ENCODE data around the gene TMEM63A.
"Not testable (repeated sequence)": the region's sequence is repeated elsewhere in the genome, so short reads cannot be mapped to it uniquely, and the experiment has no call there.

The TMEM63A gene

GRCh38 chr1:225881959-225882693 lies at the start of gene TMEM63A:
TMEM63A (minus strand) TSS chr1:225882380; CDS start chr1:225877580, 4,800 bp downstream.
- peak; percentile 87 to 88 for DNase-seq

GRCh38 chr1:225931270-225932136 lies 49.3 kb upstream of the TMEM63A start:
- no peak for DNase-seq

DNA sequence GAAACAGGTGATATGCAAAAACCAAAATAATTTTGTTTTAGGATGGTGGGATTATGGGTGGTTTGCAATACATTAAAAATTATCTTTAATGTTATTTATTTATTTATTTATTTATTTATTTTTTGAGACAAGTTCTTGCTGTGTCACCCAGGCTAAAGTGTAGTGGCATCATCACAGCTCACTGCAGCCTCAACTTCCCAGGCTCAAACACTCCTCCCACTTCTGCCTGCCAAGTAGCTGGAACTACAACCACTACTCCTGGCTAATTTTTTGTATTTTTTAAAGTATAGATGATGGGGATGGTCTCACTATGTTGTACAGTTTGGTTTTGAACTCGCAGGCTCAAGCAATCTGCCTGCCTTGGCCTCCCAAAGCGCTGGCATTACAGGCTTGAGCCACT lies 48.4 kb upstream of the TMEM63A start:
- DNase-seq, result no peak

GRCh38 chr1:225929462-225929861 lies 47.3 kb upstream of the TMEM63A start:
- DNase-seq, result not testable (repeated sequence)

DNA sequence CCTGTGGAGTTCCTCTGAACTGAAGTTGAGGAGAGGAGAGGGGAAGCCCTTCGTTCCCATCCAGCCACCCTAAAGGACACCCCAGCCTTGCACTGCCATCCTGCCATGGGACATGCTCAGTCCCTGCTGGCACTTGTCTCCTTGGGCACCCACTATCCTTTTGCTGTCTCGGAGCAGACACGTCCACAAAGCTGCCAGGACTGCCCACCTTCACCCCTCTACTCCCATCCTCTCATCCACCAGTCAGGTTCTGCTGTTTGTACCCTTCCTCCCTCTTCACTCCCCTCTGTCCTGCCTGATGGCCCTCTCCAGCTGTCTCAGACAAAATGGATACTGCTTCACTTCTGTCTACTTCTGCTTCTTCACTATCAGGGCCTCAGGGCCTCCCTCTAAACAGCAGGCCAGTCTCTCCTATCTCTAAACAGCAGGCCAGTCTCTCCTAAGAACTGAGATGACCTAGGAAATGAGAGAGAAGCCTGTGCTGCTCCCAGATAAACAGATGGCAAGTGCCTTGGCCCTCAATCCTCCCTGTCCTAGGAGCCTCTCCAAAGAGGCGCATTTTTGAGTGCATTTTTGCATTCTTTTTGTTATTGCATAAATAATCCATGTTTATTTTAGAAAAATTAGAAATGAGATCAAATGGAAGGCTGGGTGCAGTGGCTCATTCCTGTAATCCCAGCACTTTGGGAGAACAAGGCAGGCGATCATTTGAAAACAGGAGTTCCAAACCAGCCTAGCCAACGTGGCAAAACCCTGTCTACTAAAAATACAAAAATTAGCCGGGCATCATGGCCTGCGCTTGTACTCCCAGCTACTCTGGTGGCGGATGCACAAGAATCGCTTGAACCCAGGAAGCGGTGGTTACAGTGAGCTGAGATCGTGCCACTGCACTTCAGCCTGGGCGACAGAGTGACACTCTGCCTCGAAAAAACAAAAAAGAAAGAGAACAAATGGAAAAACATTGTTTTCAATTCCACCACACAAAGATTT lies 46.3 kb upstream of the TMEM63A start:
- DNase-seq, result no peak

DNA sequence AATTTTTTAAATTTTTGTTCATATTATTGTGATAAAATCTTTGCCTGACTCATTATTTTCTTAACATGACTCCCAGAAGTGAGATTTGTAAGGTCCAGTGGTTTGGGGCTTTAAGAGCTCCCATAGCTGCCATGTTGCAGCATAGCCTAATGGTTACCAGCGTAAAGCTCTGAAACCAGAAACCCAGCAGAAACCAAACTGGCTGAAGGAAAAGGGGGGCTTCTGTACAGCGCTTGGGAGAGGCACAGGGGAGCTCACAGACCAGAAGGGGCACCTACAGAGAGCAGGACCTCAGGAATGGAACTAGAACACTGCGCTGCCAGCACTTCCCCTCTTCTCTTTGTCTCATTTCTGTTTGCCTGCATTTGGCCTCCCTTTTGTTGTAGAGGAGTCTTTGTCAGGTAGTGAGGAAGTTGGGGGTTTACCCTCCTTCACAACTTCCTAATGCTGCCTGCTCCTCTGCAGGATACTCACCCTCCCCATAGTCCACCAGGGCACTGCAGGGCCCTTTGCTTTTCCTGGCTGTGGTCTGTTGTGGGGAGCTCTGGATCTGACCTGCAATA lies 44.5 kb upstream of the TMEM63A start:
- DNase-seq, result no peak

DNA sequence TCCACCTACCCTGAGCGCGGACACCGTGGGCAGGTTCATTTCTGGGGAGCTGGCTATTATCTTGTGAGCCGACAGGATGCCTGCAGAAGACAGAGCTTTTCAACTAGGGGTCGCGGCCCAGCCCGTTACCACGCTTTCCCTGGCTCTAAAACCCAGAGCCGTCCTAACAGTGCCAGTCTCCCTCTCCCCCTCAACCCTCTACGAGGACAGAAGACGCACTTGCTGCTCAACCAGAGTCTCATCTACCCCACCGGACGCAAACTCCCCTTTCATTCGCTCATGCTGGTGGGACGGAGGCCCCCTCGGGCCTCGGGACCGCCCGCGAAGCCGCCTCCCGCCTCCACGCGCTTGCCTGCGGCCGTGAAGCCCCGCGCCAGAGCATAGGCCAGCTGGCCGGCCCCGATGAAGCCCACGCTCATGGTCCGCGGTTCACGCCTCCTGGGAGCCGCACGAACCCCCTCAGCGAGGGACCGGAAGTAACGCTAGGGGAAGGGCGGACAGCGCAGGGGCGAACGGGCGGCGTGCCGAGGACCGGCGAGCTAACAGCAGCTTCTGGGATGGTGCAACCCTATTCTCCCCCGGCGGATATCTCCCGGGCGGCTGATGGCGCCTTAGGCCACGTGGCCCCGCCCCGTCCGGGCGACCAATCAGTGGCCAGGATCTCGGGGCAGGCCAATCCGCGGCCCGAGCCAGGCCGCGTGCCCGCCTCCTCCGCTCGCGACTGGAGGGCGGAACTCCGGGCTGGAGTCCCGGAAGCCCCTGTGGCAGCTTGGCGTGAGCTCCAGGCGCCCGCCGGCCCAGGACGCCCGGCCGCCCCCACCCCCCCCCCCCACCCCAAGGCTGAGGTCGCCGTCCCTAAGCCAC lies 41.7 kb upstream of the TMEM63A start, which contains the start of gene PYCR2:
PYCR2 (minus strand) TSS at position 559 of the 864 bp plus-strand sequence; CDS start at position 419, 140 bp downstream.
- peak; percentile 89 for DNase-seq

- no peak for DNase-seq
Measured at GRCh38 chr1:225923381-225923691, 41.2 kb upstream of the TMEM63A start.

GRCh38 chr1:225921734-225922709 lies 39.8 kb upstream of the TMEM63A start:
- DNase-seq, result no peak

DNA sequence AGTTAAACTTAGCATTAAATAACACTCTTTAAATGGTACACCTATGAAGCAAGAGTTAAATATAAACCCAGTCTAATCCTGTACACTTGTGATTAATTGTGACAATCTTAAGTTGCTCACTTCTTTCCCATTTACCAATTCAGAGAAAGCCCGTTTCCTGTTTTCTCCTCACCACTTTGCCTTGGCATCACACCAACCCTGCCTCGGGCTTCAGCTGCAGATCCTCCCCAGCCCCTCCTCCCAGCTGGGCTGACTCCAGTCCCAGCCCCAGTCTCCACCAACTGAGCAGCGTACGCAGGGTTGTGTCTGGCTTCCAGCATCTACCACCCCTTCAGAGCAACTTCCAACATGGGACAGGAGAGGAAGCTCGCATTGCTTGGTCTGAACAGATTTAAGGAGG lies 37.7 kb upstream of the TMEM63A start:
- DNase-seq, result no peak

GRCh38 chr1:225918280-225918679 lies 36.1 kb upstream of the TMEM63A start:
- DNase-seq, result no peak

DNA sequence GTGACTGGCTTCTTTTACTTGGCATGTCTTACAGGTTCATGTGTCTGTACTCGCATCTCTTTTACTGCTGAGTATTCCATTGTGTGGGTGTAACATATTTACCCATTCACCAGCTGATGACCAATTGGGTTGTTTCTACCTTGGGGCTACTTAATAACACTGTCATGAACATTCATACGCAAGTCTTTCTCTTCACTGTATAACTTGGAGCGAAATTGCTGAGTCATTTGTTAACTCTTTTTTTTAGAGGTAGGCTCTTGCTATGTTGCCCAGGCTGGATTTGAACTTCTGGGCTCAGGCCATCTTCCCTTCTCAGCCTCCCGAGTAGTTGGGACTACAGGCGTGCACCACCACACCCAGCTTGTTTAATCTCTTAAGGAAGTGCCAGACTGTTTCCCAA lies 35.4 kb upstream of the TMEM63A start:
- no peak for DNase-seq

GRCh38 chr1:225917101-225917500 lies 34.9 kb upstream of the TMEM63A start:
- DNase-seq, result no peak

DNA sequence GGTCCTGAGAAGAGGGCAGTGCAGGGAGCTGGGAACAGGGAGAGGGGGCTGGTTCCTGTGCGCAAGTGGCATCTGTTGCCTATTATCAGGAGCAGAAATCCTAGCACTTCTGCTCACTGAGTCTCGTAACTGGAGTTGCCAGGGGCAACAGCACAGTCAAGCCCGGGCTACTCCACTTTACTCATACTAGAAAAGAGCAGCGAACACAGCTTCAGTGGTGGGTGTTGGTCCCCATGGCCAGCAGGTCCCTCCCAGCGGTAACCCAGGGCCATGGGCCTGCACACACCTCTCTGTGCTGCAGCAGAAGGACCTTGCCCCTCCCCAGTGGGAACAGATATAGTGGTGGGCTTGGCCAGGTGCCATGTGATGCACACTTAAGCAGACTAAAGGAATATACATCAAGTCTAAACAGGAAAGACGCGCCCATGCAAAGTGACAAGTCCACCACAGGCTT lies 33.4 kb upstream of the TMEM63A start:
- no peak for DNase-seq

DNA sequence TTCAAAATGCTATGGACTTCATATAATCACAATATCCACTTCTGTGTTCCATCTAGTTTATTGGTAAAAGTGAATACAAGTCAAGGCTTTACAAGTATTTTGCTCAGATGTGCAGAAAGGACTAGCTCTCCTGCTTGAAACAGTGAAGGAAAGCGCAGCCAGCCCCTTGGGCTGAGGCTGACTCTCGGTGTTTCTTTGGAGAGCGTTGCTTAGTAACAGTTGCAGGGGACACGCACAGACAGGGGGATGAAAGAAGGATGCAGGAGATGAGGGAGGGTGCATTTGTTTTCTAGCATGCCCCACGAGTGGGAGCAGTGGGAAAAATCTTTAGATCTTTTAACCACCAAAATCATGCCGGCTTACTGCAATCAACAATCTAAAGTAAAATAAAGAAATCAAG lies 32.8 kb upstream of the TMEM63A start:
- no peak for DNase-seq

GRCh38 chr1:225914391-225914790 lies 32.2 kb upstream of the TMEM63A start:
- no peak for DNase-seq

DNA sequence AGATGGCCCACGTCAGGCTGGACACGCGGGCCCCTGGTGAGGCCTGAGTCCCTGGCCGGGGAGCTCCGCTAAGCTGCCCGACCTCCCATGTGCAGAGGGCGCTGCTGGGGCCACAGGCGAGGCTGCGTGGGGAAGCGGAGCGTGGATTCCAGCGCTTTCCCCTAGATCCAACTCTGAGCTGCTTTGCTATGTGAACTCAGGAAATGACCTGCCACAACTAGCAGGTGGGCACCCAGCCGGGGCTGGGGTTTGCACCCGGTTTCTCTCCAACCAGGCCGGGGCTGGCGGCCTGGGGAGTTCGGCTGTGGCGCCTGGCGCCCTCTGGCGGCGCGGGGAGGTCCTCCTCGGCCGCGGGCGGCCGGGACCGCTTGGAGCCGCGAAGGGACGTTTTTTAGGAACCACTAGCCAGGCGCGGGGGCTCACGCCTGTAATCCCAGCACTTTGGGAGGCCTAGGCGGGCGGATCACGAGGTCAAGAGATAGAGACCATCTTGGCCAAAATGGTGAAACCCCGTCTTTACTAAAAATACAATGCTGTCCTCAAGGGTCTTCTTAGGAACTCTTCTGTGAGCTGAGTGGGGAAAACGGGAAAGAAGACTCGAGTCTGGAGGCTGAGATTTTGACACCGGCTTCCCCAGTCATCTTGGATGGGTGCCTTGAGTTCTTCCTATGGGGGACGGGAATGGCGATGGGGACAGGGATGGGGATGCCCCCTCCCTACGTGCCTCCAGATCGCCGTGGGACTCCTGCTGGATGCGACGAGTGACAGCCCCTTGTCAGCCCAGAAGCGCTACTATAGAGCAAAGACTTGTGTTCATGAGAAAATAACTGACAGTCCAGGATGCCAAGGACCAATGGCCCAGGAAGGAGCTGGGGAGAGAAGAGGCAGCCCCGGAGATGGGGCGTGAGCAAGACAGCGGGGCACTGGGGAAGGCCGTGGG lies 29.3 kb upstream of the TMEM63A start:
- DNase-seq, result peak; percentile 59 to 61

- DNase-seq, result no peak
Measured at GRCh38 chr1:225909477-225909876, 27.3 kb upstream of the TMEM63A start.

DNA sequence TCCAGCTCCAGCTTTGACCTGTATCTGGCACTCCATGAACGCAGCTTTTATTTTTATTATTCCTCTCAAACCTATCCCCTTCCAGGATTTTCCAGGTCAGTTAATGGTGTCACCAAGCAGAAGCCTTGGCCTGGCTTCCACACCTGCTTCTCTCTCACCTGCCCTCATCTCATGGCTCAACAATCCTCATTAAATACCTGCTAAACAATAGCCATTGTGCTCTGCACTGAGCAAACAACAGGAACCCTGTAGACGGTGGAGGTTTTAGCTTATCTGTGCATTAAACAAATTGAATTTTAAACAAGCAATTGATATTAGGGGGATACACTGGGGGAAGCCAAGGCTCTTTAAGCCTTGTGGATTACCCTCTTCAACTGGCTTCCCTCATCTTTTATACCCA lies 26.6 kb upstream of the TMEM63A start:
- no peak for DNase-seq

Measured in activated CD4-positive, alpha-beta T cell treated with anti-CD3 and anti-CD28 coated beads, Interleukin-2, amount 50 U/mL, for 4 hours (primary cell).